ENCODE results near the gene TP73.

DNA sequence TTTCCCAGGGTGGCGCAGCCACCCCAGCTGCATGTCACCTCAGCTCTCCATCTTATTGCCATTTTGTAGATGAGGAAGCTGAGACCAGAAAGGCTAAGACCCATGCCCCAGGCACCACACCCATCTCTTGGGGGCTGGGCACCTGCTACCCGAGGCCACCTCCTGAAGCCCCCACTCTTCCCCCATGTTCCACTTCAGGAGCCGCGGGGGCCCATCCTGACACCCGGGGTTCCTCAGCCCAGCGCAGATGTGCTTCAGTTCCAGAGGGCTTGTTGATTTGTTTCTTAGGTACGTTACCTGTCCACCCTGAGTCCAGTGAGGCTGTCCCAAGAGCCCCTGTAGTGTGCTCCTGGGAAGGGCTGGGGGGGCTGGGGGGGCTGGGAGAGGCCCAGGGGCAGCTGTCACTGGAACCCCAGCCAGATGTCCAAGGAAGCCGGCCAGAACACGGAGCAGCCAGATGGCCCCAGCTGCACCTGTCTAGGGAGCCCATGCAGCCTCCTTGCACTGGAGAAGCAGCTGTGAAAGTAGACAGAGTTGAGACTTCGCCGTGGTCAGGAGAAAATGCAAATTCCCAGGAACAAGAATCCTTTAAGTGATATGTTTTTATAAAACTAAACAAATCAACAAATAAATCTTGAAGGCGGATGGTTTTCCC lies 82.8 kb downstream of the TP73 start:
- TF ChIP-seq GATA2 (IDR thresholded peaks at IDR 0.05; ENCODE audit: low read depth, low read length), result no peak
- TF ChIP-seq GATA3 (IDR thresholded peaks at IDR 0.05; ENCODE audit: low read depth, low read length), result no peak

Data from SH-SY5Y (cell line).